Measurements from ENCODE around the gene MEGF11. TPM values are rescaled to one million over a fixed set of nuclear protein-coding genes. Genes with fewer than 3 reads are reported as not detected.
A peak's percentile ranks its signal among the peaks of the same experiment; 100 is the strongest.

Gene MEGF11
- total RNA-seq, 1 donor = 0.27 TPM

- DNase-seq (ENCODE audit: low read depth in 2 of 3, low spot score in 2 of 3) = no peak
These were observed 339.2 kb downstream of the MEGF11 start for GRCh38 chr15:65914386-65914785.

- no peak for DNase-seq (ENCODE audit: low read depth in 2 of 3, low spot score in 2 of 3)
These were observed 339.8 kb downstream of the MEGF11 start for GRCh38 chr15:65913631-65914199.

GRCh38 chr15:65912235-65912634 is 341.3 kb downstream of the MEGF11 start:
- DNase-seq (ENCODE audit: low read depth in 2 of 3, low spot score in 2 of 3) = no peak

GRCh38 chr15:65910341-65910740 is 343.2 kb downstream of the MEGF11 start:
- no peak for DNase-seq (ENCODE audit: low read depth in 2 of 3, low spot score in 2 of 3)

GRCh38 chr15:65909831-65910230 is 343.7 kb downstream of the MEGF11 start:
- DNase-seq (ENCODE audit: low read depth in 2 of 3, low spot score in 2 of 3) = no peak

GRCh38 chr15:65908876-65909275 is 344.7 kb downstream of the MEGF11 start:
- no peak for DNase-seq (ENCODE audit: low read depth in 2 of 3, low spot score in 2 of 3)

GRCh38 chr15:65907661-65908060 is 345.9 kb downstream of the MEGF11 start:
- DNase-seq (ENCODE audit: low read depth in 2 of 3, low spot score in 2 of 3) = no peak

GRCh38 chr15:65906396-65906795 is 347.2 kb downstream of the MEGF11 start:
- no peak for DNase-seq (ENCODE audit: low read depth in 2 of 3, low spot score in 2 of 3)

- DNase-seq (ENCODE audit: low read depth in 2 of 3, low spot score in 2 of 3) = no peak
These were observed 349.2 kb downstream of the MEGF11 start for GRCh38 chr15:65904301-65904700.

GRCh38 chr15:65903296-65904073 is 350.1 kb downstream of the MEGF11 start:
- DNase-seq (ENCODE audit: low read depth in 2 of 3, low spot score in 2 of 3) = no peak

- peak in 2 of 3 donors; percentile 86 to 95 for DNase-seq (ENCODE audit: low read depth in 2 of 3, low spot score in 2 of 3)
These were observed 351.2 kb downstream of the MEGF11 start for GRCh38 chr15:65902373-65902772.

GRCh38 chr15:65901836-65902235 is 351.7 kb downstream of the MEGF11 start:
- DNase-seq (ENCODE audit: low read depth in 2 of 3, low spot score in 2 of 3) = no peak

GRCh38 chr15:65901336-65901735 is 352.2 kb downstream of the MEGF11 start:
- no peak for DNase-seq (ENCODE audit: low read depth in 2 of 3, low spot score in 2 of 3)

- no peak for DNase-seq (ENCODE audit: low read depth in 2 of 3, low spot score in 2 of 3)
These were observed 353.1 kb downstream of the MEGF11 start for GRCh38 chr15:65900488-65900887.

GRCh38 chr15:65896236-65896635 is 357.3 kb downstream of the MEGF11 start:
- DNase-seq (ENCODE audit: low read depth in 2 of 3, low spot score in 2 of 3) = no peak

- no peak for DNase-seq (ENCODE audit: low read depth in 2 of 3, low spot score in 2 of 3)
These were observed 360.5 kb downstream of the MEGF11 start for GRCh38 chr15:65893060-65893459.

GRCh38 chr15:65888981-65889380 is 364.6 kb downstream of the MEGF11 start:
- DNase-seq (ENCODE audit: low read depth in 2 of 3, low spot score in 2 of 3) = no peak

- peak in 1 of 3 donors; percentile 26 for DNase-seq (ENCODE audit: low read depth in 2 of 3, low spot score in 2 of 3)
These were observed 366.0 kb downstream of the MEGF11 start for GRCh38 chr15:65887565-65887964.

GRCh38 chr15:65885668-65886218 is 367.8 kb downstream of the MEGF11 start:
- DNase-seq (ENCODE audit: low read depth in 2 of 3, low spot score in 2 of 3) = no peak

- DNase-seq (ENCODE audit: low read depth in 2 of 3, low spot score in 2 of 3) = no peak
These were observed 369.0 kb downstream of the MEGF11 start for GRCh38 chr15:65884511-65884910.

- DNase-seq (ENCODE audit: low read depth in 2 of 3, low spot score in 2 of 3) = no peak
These were observed 370.0 kb downstream of the MEGF11 start for GRCh38 chr15:65883571-65883970.
